Lower leg skin (tissue), 3 donors: Measurements from ENCODE around the gene GEMIN7.

Experiments used
- CTCF ChIP-seq, 3 donors: fragments of 450-650 bp; IDR thresholded peaks; one replicate each; pipeline ENCODE4 v1.5.1; 2016; ENCODE audit warnings: antibody characterized with exemption in 3 of 3, mild to moderate bottlenecking in 3 of 3, moderate library complexity in 2 of 3
- POLR2A ChIP-seq, 2 donors: fragments of 450-650 bp; IDR thresholded peaks; one replicate each; pipeline ENCODE4 v1.6.1; 2016 to 2017; ENCODE audit warnings: antibody characterized with exemption in 2 of 2, mild to moderate bottlenecking in 1 of 2, moderate library complexity in 1 of 2

- TF ChIP-seq CTCF (IDR thresholded peaks at IDR 0.05) (no peak), POLR2A (IDR thresholded peaks at IDR 0.05) (no peak)
Observed at GRCh38 chr19:45041125-45041524, 37.9 kb upstream of the GEMIN7 start.
